PC-9 (cell line): ENCODE measurements around the gene RRAS. TPM values are rescaled to one million over a fixed set of nuclear protein-coding genes. Genes with fewer than 3 reads are reported as not detected.

Experiments
- BruUV-seq: library from RNA; stranded (reverse); fragments of 400-500 nt; replicated peaks from 2 replicates; lab custom pipeline; 2021; lab: Mats Ljungman, UMichigan
- CTCF ChIA-PET: fragments of 300-600 bp; sonication (Branson Sonifier 250); formaldehyde crosslinking; loops from one replicate; lab custom pipeline; 2022; ENCODE audit warnings: antibody characterized with exemption; lab: Charles Lee
- POLR2A ChIA-PET: fragments of 300-600 bp; sonication (Branson Sonifier 250); formaldehyde crosslinking; loops from one replicate; lab custom pipeline; 2022; ENCODE audit warnings: antibody characterized with exemption; ENCODE audit not compliant: unreplicated experiment; lab: Charles Lee
- DNase-seq, 2 experiments: peaks; one replicate each; pipeline versions ENCODE4 v3.0.0 to v3.0.0-alpha.2; 2015 to 2022; ENCODE audit warnings: mixed read lengths in 1 of 2
- H2AFZ ChIP-seq: fragments of 200-600 bp; sonication (generic); 2 replicates; pipeline ENCODE4 v1.8.1; 2017; ENCODE audit warnings: antibody characterized with exemption
- H3F3A ChIP-seq: fragments of 200-600 bp; sonication (generic); 2 replicates; pipeline ENCODE4 v1.8.1; 2017; ENCODE audit warnings: antibody characterized with exemption, mild to moderate bottlenecking, low read depth; ENCODE audit not compliant: insufficient read depth
- H3K27ac ChIP-seq: fragments of 200-600 bp; sonication (generic); 2 replicates; pipeline ENCODE4 v1.6.1; 2016; ENCODE audit warnings: mixed run types
- H3K27me3 ChIP-seq: fragments of 200-600 bp; sonication (generic); 2 replicates; pipeline ENCODE4 v1.6.1; 2016; ENCODE audit warnings: low read depth, mixed run types; ENCODE audit not compliant: insufficient read depth
- H3K36me3 ChIP-seq: fragments of 200-600 bp; sonication (generic); 2 replicates; pipeline ENCODE4 v1.6.1; 2016; ENCODE audit warnings: low read depth, mixed run types
- H3K4me1 ChIP-seq: fragments of 200-600 bp; sonication (generic); replicated peaks from 2 replicates; pipeline ENCODE4 v1.6.1; 2016; ENCODE audit warnings: mixed run types; ENCODE audit not compliant: insufficient read depth
- H3K4me2 ChIP-seq: fragments of 200-600 bp; sonication (generic); 2 replicates; pipeline ENCODE4 v1.6.1; 2017; ENCODE audit warnings: mixed run types
- H3K4me3 ChIP-seq: fragments of 200-600 bp; sonication (generic); 2 replicates; pipeline ENCODE4 v1.6.1; 2016; ENCODE audit warnings: mixed run types
- H3K79me2 ChIP-seq: fragments of 200-600 bp; sonication (generic); 2 replicates; pipeline ENCODE4 v1.6.1; 2017; ENCODE audit warnings: low read depth, mixed run types
- H3K9me2 ChIP-seq: fragments of 200-600 bp; sonication (generic); 2 replicates; pipeline ENCODE4 v1.8.1; 2017; ENCODE audit warnings: mild to moderate bottlenecking; ENCODE audit not compliant: insufficient read depth
- H3K9me3 ChIP-seq: fragments of 200-600 bp; sonication (generic); 2 replicates; pipeline ENCODE4 v1.8.1; 2016; ENCODE audit warnings: low read depth; ENCODE audit not compliant: insufficient read depth
- H4K20me1 ChIP-seq: fragments of 200-600 bp; sonication (generic); 2 replicates; pipeline ENCODE4 v1.8.1; 2017; ENCODE audit not compliant: insufficient read depth
- EZH2 ChIP-seq: fragments of 200-600 bp; sonication (generic); IDR thresholded peaks from 2 replicates; pipeline ENCODE4 v1.8.0; 2017; ENCODE audit warnings: antibody characterized with exemption, low read depth
- intact Hi-C: fragments of 100-400 bp; cut with micrococcal nuclease; formaldehyde crosslinking; loops from one replicate; pipeline ENCODE4 v1.10.0; 2022; ENCODE audit not compliant: unreplicated experiment
- total RNA-seq: library from RNA; stranded (reverse); gene quantifications from 2 replicates; pipeline ENCODE4 v1.2.3, GENCODE V29; 2021
- TF ChIP-seq, protein P1 (sequence below): fragments of 200-600 bp; sonication (generic); conservative IDR thresholded peaks from 2 replicates; pipeline ENCODE4 v1.6.1; 2017; ENCODE audit warnings: mixed run types, antibody characterized with exemption, mild to moderate bottlenecking, moderate library complexity

RRAS gene
- total RNA-seq, 1 experiment from 2014 or later = 36.6 TPM

DNA sequence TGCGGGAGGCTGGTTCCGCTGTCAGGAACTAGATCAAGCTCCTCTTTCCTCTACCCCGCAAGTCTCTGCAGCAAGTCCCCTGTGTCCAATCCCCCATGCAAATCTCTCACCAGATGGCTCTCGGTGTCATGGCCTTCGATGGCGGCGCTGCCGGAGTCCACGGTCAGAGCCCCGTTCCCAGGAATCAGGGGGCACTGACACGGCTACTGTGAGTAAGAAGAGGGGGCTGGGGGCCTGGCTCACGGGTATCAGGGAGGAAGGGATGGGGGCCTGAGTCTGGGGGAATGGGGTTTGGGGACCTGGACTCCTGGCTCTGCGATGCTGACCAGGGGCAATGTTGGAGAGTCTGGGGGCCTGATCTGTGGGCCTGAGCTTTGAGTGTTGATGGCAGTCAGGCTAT, 6.1 kb upstream of the RRAS start:
- Histone ChIP-seq H3K79me2 (peaks cover 78% of the 10 kb centered on the region), H3F3A (peaks cover 26% of the 10 kb centered on the region)
- POLR2A ChIA-PET = no interaction called here

DNA sequence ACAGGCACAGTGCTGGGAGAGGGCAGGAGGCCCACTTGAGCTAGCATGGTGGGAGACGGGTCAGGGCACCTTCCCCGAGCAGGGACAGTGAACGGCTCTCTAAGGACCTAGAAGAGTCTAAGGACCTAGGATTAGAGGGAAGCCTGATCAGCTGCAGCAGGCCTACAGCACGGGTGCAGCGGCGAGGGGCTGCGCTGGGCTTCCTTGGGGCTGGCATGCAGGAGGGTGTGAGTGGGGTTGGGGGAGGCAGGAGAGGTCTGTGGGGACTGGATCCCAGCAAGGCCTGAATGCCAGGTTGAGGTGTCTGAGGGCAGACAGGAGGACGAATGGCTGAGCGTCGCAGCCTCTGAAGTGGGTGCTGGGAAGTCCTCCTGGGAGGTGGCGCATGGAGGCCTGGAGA, 5.6 kb upstream of the RRAS start:
- no peak overlapping the region for H2AFZ ChIP-seq
- DNase-seq = no peak
- H3K4me1 ChIP-seq = peaks cover 17% of the 10 kb centered on the region
- TF ChIP-seq, protein P1, sequence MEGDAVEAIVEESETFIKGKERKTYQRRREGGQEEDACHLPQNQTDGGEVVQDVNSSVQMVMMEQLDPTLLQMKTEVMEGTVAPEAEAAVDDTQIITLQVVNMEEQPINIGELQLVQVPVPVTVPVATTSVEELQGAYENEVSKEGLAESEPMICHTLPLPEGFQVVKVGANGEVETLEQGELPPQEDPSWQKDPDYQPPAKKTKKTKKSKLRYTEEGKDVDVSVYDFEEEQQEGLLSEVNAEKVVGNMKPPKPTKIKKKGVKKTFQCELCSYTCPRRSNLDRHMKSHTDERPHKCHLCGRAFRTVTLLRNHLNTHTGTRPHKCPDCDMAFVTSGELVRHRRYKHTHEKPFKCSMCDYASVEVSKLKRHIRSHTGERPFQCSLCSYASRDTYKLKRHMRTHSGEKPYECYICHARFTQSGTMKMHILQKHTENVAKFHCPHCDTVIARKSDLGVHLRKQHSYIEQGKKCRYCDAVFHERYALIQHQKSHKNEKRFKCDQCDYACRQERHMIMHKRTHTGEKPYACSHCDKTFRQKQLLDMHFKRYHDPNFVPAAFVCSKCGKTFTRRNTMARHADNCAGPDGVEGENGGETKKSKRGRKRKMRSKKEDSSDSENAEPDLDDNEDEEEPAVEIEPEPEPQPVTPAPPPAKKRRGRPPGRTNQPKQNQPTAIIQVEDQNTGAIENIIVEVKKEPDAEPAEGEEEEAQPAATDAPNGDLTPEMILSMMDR = no peak
- no peak for TF ChIP-seq EZH2
- no peak overlapping the region for H3K4me3 ChIP-seq
- peaks cover 46% of the 10 kb centered on the region for H4K20me1 ChIP-seq
- intact Hi-C loops = loop anchor here (10.0 kb wide), 1 partner anchor 651 kb away; the partner anchor contains the start of genes GYS1 and RUVBL2
- H3K27me3 ChIP-seq = no peaks in the 10 kb centered on the region
- ChIA-PET CTCF (no interaction called here), POLR2A (no interaction called here)
- peaks cover 79% of the 10 kb centered on the region for H3K79me2 ChIP-seq
- H3K9me3 ChIP-seq = no peaks in the 10 kb centered on the region
- peaks cover 15% of the 10 kb centered on the region for H3K36me3 ChIP-seq
- no peak overlapping the region for H3K27ac ChIP-seq
- H3K4me2 ChIP-seq = no peak overlapping the region
- no TSS peak for BruUV-seq
- H3K9me2 ChIP-seq = no peaks in the 10 kb centered on the region
- peaks cover 30% of the 10 kb centered on the region for H3F3A ChIP-seq

More for the DNA sequence above, 6.1 kb upstream of the RRAS start:
- intact Hi-C loops = loop anchor here (10.0 kb wide), 1 partner anchor 651 kb away; the partner anchor contains the start of genes GYS1 and RUVBL2
- H3K9me3 ChIP-seq = no peaks in the 10 kb centered on the region
- BruUV-seq = no TSS peak
- peaks cover 15% of the 10 kb centered on the region for H3K36me3 ChIP-seq
- H3K4me2 ChIP-seq = no peak overlapping the region
- CTCF ChIA-PET = no interaction called here
- TF ChIP-seq, protein P1 = no peak
- no peak for TF ChIP-seq EZH2
- no peak overlapping the region for H3K4me3 ChIP-seq
- H3K9me2 ChIP-seq = no peaks in the 10 kb centered on the region
- H4K20me1 ChIP-seq = peaks cover 46% of the 10 kb centered on the region
- no peak for DNase-seq
- peaks cover 17% of the 10 kb centered on the region for H3K4me1 ChIP-seq
- H3K27me3 ChIP-seq = no peaks in the 10 kb centered on the region
- no peak overlapping the region for H3K27ac ChIP-seq
- no peak overlapping the region for H2AFZ ChIP-seq

DNA sequence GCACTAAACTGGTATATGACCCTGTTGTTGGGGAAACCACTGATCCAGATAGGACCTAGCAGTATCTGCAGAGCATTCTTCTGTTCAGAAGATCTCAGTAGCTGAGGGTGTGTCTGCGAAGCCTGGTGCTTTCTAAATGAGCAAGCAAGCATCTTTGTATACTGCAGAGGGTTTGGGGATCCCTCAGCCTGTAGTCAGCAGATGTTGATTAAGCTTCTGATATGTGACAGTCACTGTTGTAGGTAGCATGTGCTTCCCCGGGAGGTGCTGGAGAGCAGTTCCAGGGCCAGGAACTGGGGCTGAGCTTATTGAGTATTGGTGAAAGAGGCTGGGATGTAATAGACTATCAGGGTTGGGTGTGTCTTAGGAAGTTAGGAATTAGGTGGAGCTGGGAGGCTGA, 3.5 kb upstream of the RRAS start:
- peaks cover 31% of the 10 kb centered on the region for H4K20me1 ChIP-seq
- peak overlapping the region; percentile 97; the same call in 1 of the 2 replicates for H3K4me3 ChIP-seq
- H3K9me3 ChIP-seq = no peaks in the 10 kb centered on the region
- peaks cover 24% of the 10 kb centered on the region for H3F3A ChIP-seq
- intact Hi-C loops = loop anchor here (5.0 to 10.0 kb wide), 2 partner anchors 649 to 771 kb away; partner anchors contain the start of genes GYS1, PPP1R15A and RUVBL2
- 0 out of 2 replicates have a peak overlapping the region, but pooled peaks have one; percentile 65 for H3K27ac ChIP-seq
- POLR2A ChIA-PET = no interaction called here
- H3K36me3 ChIP-seq = peaks cover 11% of the 10 kb centered on the region
- no peaks in the 10 kb centered on the region for H3K9me2 ChIP-seq
- H3K27me3 ChIP-seq = no peaks in the 10 kb centered on the region
- no peak for DNase-seq
- no peak overlapping the region for H2AFZ ChIP-seq
- CTCF ChIA-PET = no interaction called here
- H3K79me2 ChIP-seq = peaks cover 63% of the 10 kb centered on the region
- H3K4me2 ChIP-seq = peak overlapping the region; percentile 99
- BruUV-seq = no TSS peak
- peaks cover 28% of the 10 kb centered on the region for H3K4me1 ChIP-seq
- TF ChIP-seq EZH2 = no peak
- TF ChIP-seq, protein P1 = no peak
